MM.1S (cell line): ENCODE measurements around the gene PTTG1IP2.
A peak's percentile ranks its signal among the peaks of the same experiment; 100 is the strongest.
"Not testable (repeated sequence)": the region's sequence is repeated elsewhere in the genome, so short reads cannot be mapped to it uniquely, and the experiment has no call there.

ENCODE experiments used
- DNase-seq: peaks from one replicate; pipeline ENCODE4 v3.0.0-alpha.2; 2015
- H2AFZ ChIP-seq: fragments of 300-600 bp; sonication (generic); 2 replicates; pipeline ENCODE4 v1.6.0; 2016; ENCODE audit warnings: antibody characterized with exemption, low read length
- H3F3A ChIP-seq: fragments of 300-600 bp; sonication (generic); 2 replicates; pipeline ENCODE4 v1.6.1; 2016; ENCODE audit warnings: mild to moderate bottlenecking, antibody characterized with exemption, low read length, moderate library complexity, mixed read lengths; ENCODE audit not compliant: insufficient read depth
- H3K27ac ChIP-seq: fragments of 300-600 bp; sonication (generic); 2 replicates; pipeline ENCODE4 v1.5.1; 2016; ENCODE audit warnings: mild to moderate bottlenecking, low read length
- H3K27me3 ChIP-seq: fragments of 300-600 bp; sonication (generic); replicated peaks from 2 replicates; pipeline ENCODE4 v1.6.0; 2016; ENCODE audit warnings: low read length; ENCODE audit not compliant: insufficient read depth
- H3K36me3 ChIP-seq: fragments of 300-600 bp; sonication (generic); replicated peaks from 2 replicates; pipeline ENCODE4 v1.6.1; 2016; ENCODE audit warnings: mild to moderate bottlenecking, low read length, mixed read lengths; ENCODE audit not compliant: insufficient read depth
- H3K4me1 ChIP-seq: fragments of 300-600 bp; sonication (generic); 2 replicates; pipeline ENCODE4 v1.6.1; 2016; ENCODE audit warnings: low read length, mixed read lengths
- H3K4me2 ChIP-seq: fragments of 300-600 bp; sonication (generic); 2 replicates; pipeline ENCODE4 v1.6.0; 2016; ENCODE audit warnings: low read depth, low read length
- H3K4me3 ChIP-seq: fragments of 300-600 bp; sonication (generic); 2 replicates; pipeline ENCODE4 v1.5.1; 2016; ENCODE audit warnings: low read length, mixed read lengths
- H3K79me2 ChIP-seq: fragments of 300-600 bp; sonication (generic); 2 replicates; pipeline ENCODE4 v1.6.1; 2016; ENCODE audit warnings: mixed run types, low read length, mixed read lengths
- H3K9ac ChIP-seq: fragments of 300-600 bp; sonication (generic); 2 replicates; pipeline ENCODE4 v1.6.1; 2016; ENCODE audit warnings: low read length, mixed read lengths
- H3K9me2 ChIP-seq: fragments of 300-600 bp; sonication (generic); replicated peaks from 2 replicates; pipeline ENCODE4 v1.6.1; 2016; ENCODE audit warnings: mild to moderate bottlenecking, low read length, mixed read lengths; ENCODE audit not compliant: insufficient read depth
- H3K9me3 ChIP-seq: fragments of 300-600 bp; sonication (generic); replicated peaks from 2 replicates; pipeline ENCODE4 v1.6.1; 2016; ENCODE audit warnings: mild to moderate bottlenecking, low read length, mixed read lengths; ENCODE audit not compliant: insufficient read depth
- H4K20me1 ChIP-seq: fragments of 300-600 bp; sonication (generic); 2 replicates; pipeline ENCODE4 v1.6.1; 2016; ENCODE audit warnings: mild to moderate bottlenecking, low read length, moderate library complexity, mixed read lengths; ENCODE audit not compliant: insufficient read depth
- EZH2 ChIP-seq: fragments of 300-600 bp; sonication (generic); optimal IDR thresholded peaks from 2 replicates; pipeline ENCODE3; 2017; ENCODE audit warnings: low read depth, mild to moderate bottlenecking, antibody characterized with exemption, low read length, mixed read lengths
- EZH2phosphoT487 ChIP-seq: fragments of 300-600 bp; sonication (generic); IDR thresholded peaks from 2 replicates; pipeline ENCODE4 v1.6.1; 2018; ENCODE audit warnings: antibody characterized with exemption, low read length
- TF ChIP-seq, protein P1 (sequence below): fragments of 300-600 bp; sonication (generic); IDR thresholded peaks from 2 replicates; pipeline ENCODE4 v1.5.1; 2016; ENCODE audit warnings: antibody characterized with exemption, low read length, mixed read lengths

The PTTG1IP2 gene

DNA sequence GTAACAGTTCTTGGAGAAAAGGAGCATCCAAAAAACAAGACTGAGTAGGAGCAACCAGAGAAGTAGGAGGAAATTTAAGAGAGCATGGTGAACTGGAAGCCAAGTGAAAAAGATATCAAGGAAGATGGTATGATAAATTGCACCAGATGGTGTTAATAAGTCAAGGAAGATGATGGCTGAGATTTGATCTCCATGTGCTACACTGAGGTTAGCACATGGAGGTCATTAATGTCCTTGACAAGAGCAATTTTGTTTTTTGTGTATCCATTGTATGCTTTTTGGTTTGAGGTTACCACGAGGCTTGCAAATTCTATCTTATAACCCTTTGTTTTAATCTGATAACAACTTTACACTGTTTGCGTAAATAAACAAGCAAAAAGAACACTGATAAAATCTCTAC, 11.3 kb upstream of the PTTG1IP2 start:
- Histone ChIP-seq H3K4me3 (no peak overlapping the region), H2AFZ (no peak overlapping the region), H4K20me1 (no peaks in the 10 kb centered on the region), H3K4me1 (0 out of 2 replicates have a peak, but pooled peaks cover 3% of the 10 kb centered on the region), H3K9me3 (no peaks in the 10 kb centered on the region), H3K27me3 (no peaks in the 10 kb centered on the region), H3K27ac (no peak overlapping the region), H3K4me2 (no peak overlapping the region), H3F3A (no peaks in the 10 kb centered on the region), H3K9me2 (no peaks in the 10 kb centered on the region), H3K36me3 (no peaks in the 10 kb centered on the region), H3K9ac (no peak overlapping the region), H3K79me2 (no peaks in the 10 kb centered on the region)
- TF ChIP-seq EZH2 = no peak
- TF ChIP-seq, protein P1, sequence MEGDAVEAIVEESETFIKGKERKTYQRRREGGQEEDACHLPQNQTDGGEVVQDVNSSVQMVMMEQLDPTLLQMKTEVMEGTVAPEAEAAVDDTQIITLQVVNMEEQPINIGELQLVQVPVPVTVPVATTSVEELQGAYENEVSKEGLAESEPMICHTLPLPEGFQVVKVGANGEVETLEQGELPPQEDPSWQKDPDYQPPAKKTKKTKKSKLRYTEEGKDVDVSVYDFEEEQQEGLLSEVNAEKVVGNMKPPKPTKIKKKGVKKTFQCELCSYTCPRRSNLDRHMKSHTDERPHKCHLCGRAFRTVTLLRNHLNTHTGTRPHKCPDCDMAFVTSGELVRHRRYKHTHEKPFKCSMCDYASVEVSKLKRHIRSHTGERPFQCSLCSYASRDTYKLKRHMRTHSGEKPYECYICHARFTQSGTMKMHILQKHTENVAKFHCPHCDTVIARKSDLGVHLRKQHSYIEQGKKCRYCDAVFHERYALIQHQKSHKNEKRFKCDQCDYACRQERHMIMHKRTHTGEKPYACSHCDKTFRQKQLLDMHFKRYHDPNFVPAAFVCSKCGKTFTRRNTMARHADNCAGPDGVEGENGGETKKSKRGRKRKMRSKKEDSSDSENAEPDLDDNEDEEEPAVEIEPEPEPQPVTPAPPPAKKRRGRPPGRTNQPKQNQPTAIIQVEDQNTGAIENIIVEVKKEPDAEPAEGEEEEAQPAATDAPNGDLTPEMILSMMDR = no peak
- TF ChIP-seq EZH2phosphoT487 = no peak
- DNase-seq = no peak

DNA sequence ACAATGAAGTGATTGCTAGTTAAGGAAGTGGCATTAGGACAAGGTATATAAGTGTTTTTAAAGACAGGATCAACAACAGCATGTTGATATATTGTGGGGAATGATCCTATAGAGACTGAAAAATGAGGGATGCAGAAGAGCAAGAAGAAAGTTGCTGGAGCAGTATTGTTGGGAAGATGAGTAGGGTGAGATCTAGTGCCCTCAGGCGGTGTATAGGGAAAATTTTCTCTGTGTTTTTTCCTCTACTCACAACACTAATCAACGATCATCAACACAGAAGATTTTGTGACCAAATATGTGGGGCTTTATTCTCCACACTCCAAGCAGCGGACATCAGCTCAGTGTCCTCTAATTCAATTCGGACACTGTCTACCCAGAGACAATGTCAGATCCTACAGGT, 9.6 kb upstream of the PTTG1IP2 start:
- Histone ChIP-seq H3K4me3 (no peak overlapping the region), H3F3A (no peaks in the 10 kb centered on the region), H3K27me3 (no peaks in the 10 kb centered on the region), H3K4me1 (0 out of 2 replicates have a peak, but pooled peaks cover 3% of the 10 kb centered on the region), H3K79me2 (no peaks in the 10 kb centered on the region), H3K4me2 (no peak overlapping the region), H4K20me1 (no peaks in the 10 kb centered on the region), H3K9me3 (no peaks in the 10 kb centered on the region), H3K36me3 (no peaks in the 10 kb centered on the region), H3K9ac (no peak overlapping the region), H2AFZ (no peak overlapping the region), H3K9me2 (no peaks in the 10 kb centered on the region), H3K27ac (no peak overlapping the region)
- TF ChIP-seq, protein P1 = 0 out of 2 replicates have a peak, but pooled peaks have one; percentile 5
- TF ChIP-seq EZH2phosphoT487 (no peak), EZH2 (no peak)
- DNase-seq = no peak

DNA sequence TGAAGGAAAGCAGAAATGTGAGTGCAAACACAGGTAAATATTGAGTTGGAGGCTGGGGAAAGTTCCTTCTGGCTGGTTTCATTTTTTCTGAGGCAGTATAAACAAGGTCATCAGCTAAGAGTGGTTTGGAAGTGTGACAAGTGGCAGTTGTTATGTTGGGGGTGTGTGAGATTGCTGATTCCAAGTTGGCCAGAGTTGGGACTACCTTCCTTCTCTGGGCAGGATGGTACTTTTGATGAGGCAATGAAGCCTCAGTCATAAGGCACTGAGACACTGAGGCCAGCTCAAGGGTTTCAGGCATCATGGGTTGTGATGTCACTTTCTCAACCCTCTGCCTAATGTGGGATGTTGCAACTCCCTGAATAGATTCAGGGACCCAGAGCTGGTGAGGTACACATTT, 8.2 kb upstream of the PTTG1IP2 start:
- no peaks in the 10 kb centered on the region for H3K79me2 ChIP-seq
- H3K9me3 ChIP-seq = no peaks in the 10 kb centered on the region
- H4K20me1 ChIP-seq = no peaks in the 10 kb centered on the region
- H3K36me3 ChIP-seq = no peaks in the 10 kb centered on the region
- DNase-seq = no peak
- no peak overlapping the region for H3K4me3 ChIP-seq
- no peak overlapping the region for H2AFZ ChIP-seq
- no peaks in the 10 kb centered on the region for H3K9me2 ChIP-seq
- no peaks in the 10 kb centered on the region for H3F3A ChIP-seq
- H3K4me1 ChIP-seq = no peaks in the 10 kb centered on the region
- H3K4me2 ChIP-seq = no peak overlapping the region
- no peaks in the 10 kb centered on the region for H3K27me3 ChIP-seq
- TF ChIP-seq EZH2 = no peak
- no peak overlapping the region for H3K27ac ChIP-seq
- no peak overlapping the region for H3K9ac ChIP-seq

DNA sequence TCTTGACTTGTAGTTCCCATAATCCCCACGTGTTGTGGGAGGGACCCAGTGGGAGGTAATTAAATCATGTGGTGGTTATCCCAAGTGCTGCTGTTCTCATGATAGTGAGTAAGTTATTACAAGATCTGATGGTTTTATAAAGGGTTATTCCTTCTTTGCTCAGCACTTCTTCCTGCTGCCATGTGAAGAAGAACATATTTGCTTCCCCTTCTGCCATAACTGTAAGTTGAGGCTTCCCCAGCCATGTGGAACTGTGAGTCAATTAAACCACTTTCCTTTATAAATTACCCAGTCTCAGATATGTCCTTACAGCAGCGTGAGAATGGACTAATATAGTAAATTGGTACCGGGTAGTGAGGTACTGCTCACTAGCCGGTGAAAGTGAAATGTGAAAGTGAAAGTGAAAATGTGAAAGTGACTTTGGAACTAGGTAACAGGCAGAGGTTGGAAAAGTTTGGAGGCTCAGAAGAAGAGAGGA, 6.2 kb upstream of the PTTG1IP2 start:
- DNase-seq, H3K9ac ChIP-seq, H3K4me1 ChIP-seq, H3K9me2 ChIP-seq, H3K36me3 ChIP-seq, H3K27me3 ChIP-seq, H4K20me1 ChIP-seq, H3F3A ChIP-seq, H3K4me2 ChIP-seq, H2AFZ ChIP-seq, H3K27ac ChIP-seq, H3K9me3 ChIP-seq, H3K4me3 ChIP-seq, H3K79me2 ChIP-seq: not testable (repeated sequence)
